Placental epithelial cell (primary cell): ENCODE measurements around the gene TALDO1. TPM values are rescaled to one million over a fixed set of nuclear protein-coding genes. Genes with fewer than 3 reads are reported as not detected.

Experiments
- small RNA-seq: library from RNA; depleted of rRNA; stranded (forward); fragments of <200 nt; gene quantifications from one replicate; pipeline ENCODE3, GENCODE V24; 2012
- total RNA-seq: library from RNA; depleted of rRNA; stranded (reverse); fragments of >200 nt; gene quantifications from 2 replicates; pipeline ENCODE4 v1.2.3, GENCODE V29; 2012

Gene TALDO1
- total RNA-seq: 111 and 190 TPM in 2 replicates

DNA sequence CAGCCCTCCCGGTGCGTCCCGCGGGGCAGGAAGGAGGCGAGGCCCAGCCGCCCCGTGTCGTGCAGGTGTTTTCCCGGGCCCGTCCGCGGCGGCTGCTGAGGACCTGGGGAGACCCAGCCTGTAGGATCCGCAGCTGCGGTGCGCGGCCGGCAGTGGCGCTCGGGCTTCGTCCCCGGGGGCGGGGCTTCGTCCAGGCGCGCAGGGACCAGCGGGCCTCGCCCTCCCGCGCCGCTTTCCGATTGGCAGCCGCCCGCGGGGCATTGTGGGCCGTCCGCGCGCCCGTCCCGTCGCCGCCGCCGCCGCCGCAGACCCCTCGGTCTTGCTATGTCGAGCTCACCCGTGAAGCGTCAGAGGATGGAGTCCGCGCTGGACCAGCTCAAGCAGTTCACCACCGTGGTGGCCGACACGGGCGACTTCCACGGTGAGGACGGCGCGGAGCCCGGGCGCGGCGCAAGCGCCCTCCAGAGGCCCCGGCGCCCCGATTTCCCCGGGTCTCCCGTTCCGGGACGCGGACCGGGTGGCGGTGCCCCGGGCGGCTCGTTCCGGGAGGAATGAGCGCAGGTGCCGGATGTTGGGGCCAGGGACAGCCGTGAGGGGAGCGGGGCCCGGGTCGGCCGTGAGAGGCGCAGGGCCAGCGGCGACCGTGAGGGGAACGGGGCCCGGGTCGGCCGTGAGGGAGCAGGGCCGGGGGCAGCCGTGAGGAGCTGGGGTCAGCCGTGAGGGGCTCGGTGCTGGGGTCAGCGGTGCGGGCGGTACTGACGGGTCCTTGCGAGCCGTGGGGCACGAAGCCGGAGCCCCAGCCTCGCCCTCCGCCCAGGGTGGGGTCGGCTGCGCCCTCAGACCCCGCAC, at the start of gene TALDO1:
Gene TALDO1 (plus strand): TSS at position 307 of the 849 bp plus-strand sequence. CDS start 18 bp downstream, at position 325.

DNA sequence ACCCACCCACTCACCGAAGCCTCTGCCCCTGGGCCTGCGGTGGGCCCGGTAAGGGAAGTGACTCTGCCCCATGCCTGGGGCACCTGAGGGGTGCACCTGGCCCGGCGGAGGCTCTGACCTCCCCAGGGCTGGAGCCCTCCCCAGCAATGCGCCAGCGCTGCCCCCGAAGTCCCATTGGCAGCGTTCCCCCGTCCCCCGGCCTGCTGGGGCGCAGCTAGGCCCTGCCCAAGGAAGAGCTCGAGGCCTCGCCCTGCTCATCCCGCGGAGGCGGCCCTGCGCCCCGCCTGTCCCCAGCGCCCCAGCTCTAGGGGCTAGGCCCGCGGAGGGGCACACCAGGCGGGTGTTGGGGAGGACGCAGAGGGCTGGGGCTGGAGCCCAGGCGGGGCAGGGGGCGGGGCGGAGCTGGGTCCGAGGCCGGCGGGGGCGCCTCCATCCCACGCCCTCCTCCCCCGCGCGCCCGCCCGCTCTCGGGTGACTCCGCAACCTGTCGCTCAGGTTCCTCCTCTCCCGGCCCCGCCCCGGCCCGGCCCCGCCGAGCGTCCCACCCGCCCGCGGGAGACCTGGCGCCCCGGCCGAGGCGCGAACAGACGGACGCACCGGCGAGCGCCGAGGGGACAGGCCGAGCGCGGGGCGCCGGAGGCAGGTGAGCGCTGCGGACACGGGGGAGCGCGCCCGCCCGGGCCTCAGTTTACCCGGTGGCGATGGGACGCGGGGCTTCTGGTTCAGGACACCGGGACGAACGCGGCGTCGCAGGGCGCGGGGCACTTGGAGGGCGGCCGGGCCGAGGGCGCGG, 41.4 kb upstream of the TALDO1 start, which contains the start of gene EPS8L2:
Gene EPS8L2 (plus strand): TSS at position 586 of the 793 bp plus-strand sequence. CDS start 3,177 bp downstream, outside the sequence.

DNA sequence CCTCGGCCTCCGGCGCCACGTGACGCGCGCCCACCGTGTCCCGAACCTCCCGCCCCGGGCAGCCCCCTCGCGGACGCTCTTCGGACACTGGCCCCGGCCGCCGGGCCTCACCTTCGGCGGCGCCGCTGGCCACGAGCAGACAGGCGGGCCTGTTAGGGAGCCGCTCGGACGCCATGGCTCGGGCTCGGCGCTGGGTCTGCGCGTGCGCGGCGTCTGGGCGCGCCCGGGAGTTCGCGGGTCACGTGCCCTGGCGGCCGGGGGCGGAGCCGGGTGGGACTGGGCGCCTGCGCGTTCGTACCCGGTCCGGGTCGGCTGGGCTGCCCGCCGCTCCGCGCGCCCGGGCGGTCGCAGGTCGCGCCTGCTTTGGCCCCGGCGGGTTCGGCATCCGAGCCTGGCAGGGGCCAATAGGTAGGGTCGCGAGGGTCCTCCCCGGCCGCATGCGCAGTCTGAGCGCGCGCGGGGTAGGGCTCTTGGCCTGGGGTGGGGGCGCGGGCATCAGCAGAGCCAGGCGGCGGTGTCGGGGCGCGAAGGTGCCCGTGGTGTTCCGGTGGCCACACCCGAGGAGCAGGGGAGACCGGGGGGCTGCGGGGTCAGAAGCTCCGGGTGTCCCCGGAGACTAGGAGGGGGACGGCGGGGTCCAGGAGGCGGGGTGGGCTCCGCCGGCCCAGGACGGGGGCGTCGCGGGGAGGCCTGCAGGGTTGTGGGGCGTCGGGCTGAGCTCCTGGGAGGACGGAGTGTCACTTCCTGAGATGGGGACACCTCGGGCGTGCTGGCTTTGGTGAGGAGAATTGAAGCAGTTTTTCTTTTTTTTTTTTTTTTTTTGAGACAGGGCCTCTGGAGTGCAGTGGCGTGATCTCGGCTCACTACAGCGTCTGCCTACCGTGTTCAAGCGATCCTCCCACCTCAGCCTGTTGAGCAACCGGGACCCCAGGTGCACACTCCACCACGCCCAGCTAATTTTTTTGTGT, 30.3 kb downstream of the TALDO1 start, which contains the start of gene GATD1:
Gene GATD1 (minus strand): TSS at position 200 of the 968 bp plus-strand sequence. CDS start 25 bp downstream, at position 175.

DNA sequence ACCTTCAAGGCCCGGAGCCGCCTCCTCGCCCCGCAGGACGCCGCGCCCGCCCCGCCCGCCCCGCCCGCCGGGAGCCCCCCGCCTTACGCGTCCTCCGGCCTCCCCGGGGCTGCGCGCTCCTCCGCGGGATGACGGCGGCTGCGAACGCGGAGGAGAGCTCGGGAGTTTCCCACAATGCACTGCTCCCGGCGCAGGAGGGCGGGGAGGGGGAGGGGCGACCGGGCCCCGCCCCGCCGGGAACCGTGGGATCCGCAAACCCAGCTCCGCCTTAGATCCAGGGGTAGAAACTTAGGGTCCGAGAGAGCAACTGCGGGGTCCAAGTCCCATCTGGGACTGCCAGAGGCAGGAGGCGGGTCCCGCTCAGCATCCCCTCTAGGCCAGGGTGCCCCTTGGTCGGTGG, 42.7 kb downstream of the TALDO1 start, which contains the start of gene CEND1:
Gene CEND1 (minus strand): TSS at position 148 of the 400 bp plus-strand sequence. CDS start 1,514 bp downstream, outside the sequence.

DNA sequence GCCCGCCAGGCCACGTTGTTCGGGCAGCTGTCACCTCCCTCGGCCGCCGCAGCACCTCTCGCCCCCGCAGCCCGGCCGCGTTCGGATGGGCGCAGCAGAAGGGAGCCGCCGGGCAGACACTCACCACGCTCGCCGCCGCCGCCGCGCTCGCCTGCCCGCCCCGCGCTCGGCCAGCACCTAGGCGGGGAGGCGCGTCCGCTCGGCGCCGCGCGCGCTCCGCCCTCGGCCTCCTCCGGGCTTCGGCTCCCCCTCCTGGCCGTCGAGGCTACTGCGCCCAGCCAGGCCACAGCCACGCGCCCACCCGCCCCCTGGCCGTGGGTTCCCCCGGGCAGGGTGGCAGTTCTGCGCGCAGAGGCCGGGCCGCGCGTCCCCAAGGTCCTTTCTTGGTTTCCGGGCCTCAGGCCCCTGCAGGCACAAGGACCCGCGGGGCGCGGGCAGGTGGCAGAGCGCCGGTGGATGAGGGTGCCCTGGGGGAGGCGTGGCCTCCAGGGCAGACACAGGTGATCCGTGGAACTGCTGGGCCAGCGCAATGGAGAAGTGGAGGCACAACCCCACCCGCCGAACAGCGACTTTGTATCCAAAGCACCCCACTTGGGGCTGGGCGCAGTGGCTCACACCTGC, 50.9 kb downstream of the TALDO1 start, which contains the start of gene SLC25A22:
Gene SLC25A22 (minus strand): TSS at position 189 of the 621 bp plus-strand sequence. CDS start 3,275 bp downstream, outside the sequence.

DNA sequence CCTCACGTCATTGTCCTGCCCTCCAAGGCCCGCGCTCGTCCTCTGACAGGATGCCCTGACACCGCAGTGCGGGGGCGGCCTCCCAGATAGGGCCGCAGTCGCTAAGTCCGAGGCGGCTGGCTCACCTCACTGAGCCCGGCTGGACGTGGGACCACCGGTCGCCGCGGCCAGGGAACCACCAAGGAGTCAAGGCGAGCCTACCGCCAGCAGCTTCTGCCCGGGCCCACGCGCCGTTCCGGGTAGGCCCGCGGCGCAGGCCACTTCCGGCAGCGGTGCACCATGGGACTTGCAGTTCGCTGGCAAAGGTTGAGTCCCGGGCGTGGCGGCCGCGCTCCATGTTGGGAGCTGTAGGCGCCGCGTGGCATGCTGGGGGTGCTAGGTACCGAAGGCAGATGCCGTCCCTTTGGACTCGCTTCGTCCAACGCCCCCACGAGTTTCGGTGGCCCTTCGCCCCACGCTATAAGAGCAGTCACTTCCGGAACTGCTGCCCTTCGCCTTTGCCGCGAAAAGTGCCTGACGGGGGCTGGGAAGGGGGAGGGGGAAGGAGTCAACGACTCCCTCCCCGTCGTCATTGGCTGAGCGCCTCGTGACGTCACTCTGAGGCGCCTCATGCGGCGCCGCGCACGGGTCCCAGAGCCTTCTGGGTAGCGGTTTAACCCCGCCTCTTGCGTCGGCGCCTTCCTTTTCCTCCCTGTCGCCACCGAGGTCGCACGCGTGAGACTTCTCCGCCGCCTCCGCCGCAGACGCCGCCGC, 62.2 kb downstream of the TALDO1 start, which contains the start of gene RPLP2:
Gene RPLP2 (plus strand): TSS at position 681 of the 753 bp plus-strand sequence. CDS start 268 bp downstream, outside the sequence.

Small RNA genes within 50 kb of the gene (small RNA-seq; reads per million reads assigned to genes)
- not detected for gene SNORA52

Other genes starting within 250 kb of the TALDO1 start
- gene RNH1, start 240.2 kb upstream of the TALDO1 start, total RNA-seq: 283 and 353 TPM in 2 replicates
- 22.0 and 36.9 TPM in 2 replicates for gene HRAS, start 211.9 kb upstream of the TALDO1 start, total RNA-seq
- 0.22 and 1.6 TPM in 2 replicates for gene LRRC56, start 209.9 kb upstream of the TALDO1 start, total RNA-seq
- gene LMNTD2, start 186.7 kb upstream of the TALDO1 start, total RNA-seq: 3.3 and 10.6 TPM in 2 replicates
- 53.0 and 66.8 TPM in 2 replicates for gene RASSF7, start 186.5 kb upstream of the TALDO1 start, total RNA-seq
- 32.5 and 38.1 TPM in 2 replicates for gene PHRF1, start 171.0 kb upstream of the TALDO1 start, total RNA-seq
- gene IRF7, start 131.5 kb upstream of the TALDO1 start, total RNA-seq: 5.1 and 8.0 TPM in 2 replicates
- not detected in 2 replicates for gene CDHR5, start 122.5 kb upstream of the TALDO1 start, total RNA-seq
- not detected in 2 replicates for gene SCT, start 120.3 kb upstream of the TALDO1 start, total RNA-seq
- not detected in 2 replicates for gene DRD4, start 110.2 kb upstream of the TALDO1 start, total RNA-seq
- gene DEAF1, start 52.2 kb upstream of the TALDO1 start, total RNA-seq: 16.4 and 21.6 TPM in 2 replicates
- 8.2 and 18.8 TPM in 2 replicates for gene TMEM80, start 51.6 kb upstream of the TALDO1 start, total RNA-seq
- 258 and 411 TPM in 2 replicates for gene EPS8L2, start 41.2 kb upstream of the TALDO1 start, total RNA-seq
- gene GATD1, start 30.0 kb downstream of the TALDO1 start, total RNA-seq: 33.0 and 35.1 TPM in 2 replicates
- gene CEND1, start 42.6 kb downstream of the TALDO1 start, total RNA-seq: not detected in 2 replicates
- 11.4 and 15.2 TPM in 2 replicates for gene SLC25A22, start 50.8 kb downstream of the TALDO1 start, total RNA-seq
- 11.8 and 12.8 TPM in 2 replicates for gene PIDD1, start 57.8 kb downstream of the TALDO1 start, total RNA-seq
- gene RPLP2, start 62.5 kb downstream of the TALDO1 start, total RNA-seq: 151 and 607 TPM in 2 replicates
- 25.8 and 26.7 TPM in 2 replicates for gene PNPLA2, start 71.5 kb downstream of the TALDO1 start, total RNA-seq
- gene CRACR2B, start 80.5 kb downstream of the TALDO1 start, total RNA-seq: 1.2 and 1.6 TPM in 2 replicates
- gene CD151, start 85.5 kb downstream of the TALDO1 start, total RNA-seq: 185 and 598 TPM in 2 replicates
- 60.5 and 91.2 TPM in 2 replicates for gene POLR2L, start 95.1 kb downstream of the TALDO1 start, total RNA-seq
- 30.2 and 88.0 TPM in 2 replicates for gene TSPAN4, start 95.4 kb downstream of the TALDO1 start, total RNA-seq
- 43.6 and 52.9 TPM in 2 replicates for gene CHID1, start 163.3 kb downstream of the TALDO1 start, total RNA-seq
- 73.9 and 81.3 TPM in 2 replicates for gene AP2A2, start 178.4 kb downstream of the TALDO1 start, total RNA-seq